Measurements from ENCODE around the gene TMEM106A. TPM values are rescaled to one million over a fixed set of nuclear protein-coding genes. Genes with fewer than 3 reads are reported as not detected.
A peak's percentile ranks its signal among the peaks of the same experiment; 100 is the strongest.
"Not testable (repeated sequence)": the region's sequence is repeated elsewhere in the genome, so short reads cannot be mapped to it uniquely, and the experiment has no call there.

Gene TMEM106A
- total and polyA plus RNA-seq, 2 donors (not counting 1 experiment from before 2014, with no cell fraction given), result 23.7 to 66.0 TPM

DNA sequence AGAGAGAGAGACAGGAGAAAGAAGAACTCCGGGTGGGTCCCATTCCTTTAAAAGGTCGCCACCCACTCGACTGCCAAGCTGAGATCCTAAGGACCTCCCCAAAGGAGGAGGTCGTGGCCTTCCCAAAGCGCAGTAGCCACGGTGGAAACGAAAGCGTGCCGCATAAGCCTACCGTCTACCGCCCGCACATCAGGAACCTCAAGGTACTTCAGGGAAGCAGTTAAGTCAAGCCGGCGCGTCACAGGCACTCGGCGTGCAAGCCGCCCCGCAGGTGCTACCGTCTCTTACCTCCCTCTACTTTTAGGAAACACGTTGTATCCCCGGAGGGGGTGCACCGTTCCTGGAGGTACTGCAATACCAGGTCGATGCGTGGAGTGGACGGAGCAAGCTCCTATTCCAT is 27.9 kb downstream of the TMEM106A start:
- H3K27me3 ChIP-seq (replicated peaks in 1 of 4; ENCODE audit: control extremely low read depth in 1 of 4, control insufficient read depth in 3 of 4, insufficient read depth in 4 of 4, low read length in 3 of 4); H3K9me3 ChIP-seq (ENCODE audit: control extremely low read depth in 1 of 3, control insufficient read depth in 2 of 3, insufficient read depth in 1 of 3, low read length in 2 of 3); H3K4me3 ChIP-seq (ENCODE audit: control extremely low read depth in 1 of 5, extremely low read depth in 1 of 5, insufficient read depth in 1 of 5, low read depth in 2 of 5, low read length in 4 of 5); H3K9me3 Mint-ChIP-seq (ENCODE audit: insufficient read depth); H3K9ac ChIP-seq (ENCODE audit: low read length); H2AFZ ChIP-seq (ENCODE audit: insufficient read depth, low read depth, low read length, poor library complexity, severe bottlenecking); H3K4me1 Mint-ChIP-seq; H3K27ac Mint-ChIP-seq; H3K4me1 ChIP-seq (ENCODE audit: control insufficient read depth in 2 of 2, insufficient read depth in 2 of 2, low read length in 2 of 2); POLR2A ChIA-PET; H3K27me3 Mint-ChIP-seq; intact Hi-C loops (cut with micrococcal nuclease); H3K36me3 ChIP-seq (replicated peaks in 1 of 2; ENCODE audit: control extremely low read depth in 1 of 2, control insufficient read depth in 1 of 2, extremely low read depth in 1 of 2, insufficient read depth in 2 of 2, low read length in 1 of 2); H4K20me1 ChIP-seq (ENCODE audit: control insufficient read depth, insufficient read depth, low read length, poor library complexity, severe bottlenecking); H3K4me2 ChIP-seq (replicated peaks; ENCODE audit: low read depth, low read length, poor library complexity, severe bottlenecking); H3K27ac ChIP-seq (ENCODE audit: low read length in 2 of 2); DNase-seq; H3K4me3 Mint-ChIP-seq; H3K79me2 ChIP-seq (ENCODE audit: control insufficient read depth, insufficient read depth, low read length); CTCF ChIA-PET: not testable (repeated sequence)
- ATAC-seq (ENCODE audit: low read depth), result peak; percentile 44
- no CpG with 5 or more reads among the region's 26 CpGs for WGBS (ENCODE audit: insufficient coverage)

DNA sequence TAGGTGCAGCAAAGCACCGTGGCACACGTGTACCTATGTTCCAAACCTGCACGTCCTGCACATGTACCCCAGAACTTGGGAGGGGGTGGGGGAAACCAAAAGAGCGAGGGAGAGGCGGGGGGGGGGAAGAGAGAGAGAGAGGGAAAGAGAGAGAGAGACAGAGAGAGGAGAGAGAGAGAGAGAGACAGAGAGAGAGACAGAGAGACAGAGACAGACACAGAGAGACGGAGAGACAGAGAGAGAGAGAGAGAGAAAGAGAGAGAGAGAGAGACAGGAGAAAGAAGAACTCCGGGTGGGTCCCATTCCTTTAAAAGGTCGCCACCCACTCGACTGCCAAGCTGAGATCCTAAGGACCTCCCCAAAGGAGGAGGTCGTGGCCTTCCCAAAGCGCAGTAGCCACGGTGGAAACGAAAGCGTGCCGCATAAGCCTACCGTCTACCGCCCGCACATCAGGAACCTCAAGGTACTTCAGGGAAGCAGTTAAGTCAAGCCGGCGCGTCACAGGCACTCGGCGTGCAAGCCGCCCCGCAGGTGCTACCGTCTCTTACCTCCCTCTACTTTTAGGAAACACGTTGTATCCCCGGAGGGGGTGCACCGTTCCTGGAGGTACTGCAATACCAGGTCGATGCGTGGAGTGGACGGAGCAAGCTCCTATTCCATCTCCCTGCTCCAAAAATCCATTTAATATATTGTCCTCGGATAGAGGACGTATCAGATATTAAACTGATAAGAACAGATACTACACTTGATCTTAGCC is 29.1 kb downstream of the TMEM106A start:
- H2AFZ ChIP-seq (ENCODE audit: insufficient read depth, low read depth, low read length, poor library complexity, severe bottlenecking); H3K27me3 Mint-ChIP-seq; H3K4me3 ChIP-seq (ENCODE audit: control extremely low read depth in 1 of 5, extremely low read depth in 1 of 5, insufficient read depth in 1 of 5, low read depth in 2 of 5, low read length in 4 of 5); H3K4me3 Mint-ChIP-seq; H3K4me1 ChIP-seq (ENCODE audit: control insufficient read depth in 2 of 2, insufficient read depth in 2 of 2, low read length in 2 of 2); H3K9ac ChIP-seq (ENCODE audit: low read length); H3K9me3 Mint-ChIP-seq (ENCODE audit: insufficient read depth); intact Hi-C loops (cut with micrococcal nuclease); H3K27me3 ChIP-seq (replicated peaks in 1 of 4; ENCODE audit: control extremely low read depth in 1 of 4, control insufficient read depth in 3 of 4, insufficient read depth in 4 of 4, low read length in 3 of 4); H4K20me1 ChIP-seq (ENCODE audit: control insufficient read depth, insufficient read depth, low read length, poor library complexity, severe bottlenecking); H3K36me3 ChIP-seq (replicated peaks in 1 of 2; ENCODE audit: control extremely low read depth in 1 of 2, control insufficient read depth in 1 of 2, extremely low read depth in 1 of 2, insufficient read depth in 2 of 2, low read length in 1 of 2); H3K27ac Mint-ChIP-seq; H3K9me3 ChIP-seq (ENCODE audit: control extremely low read depth in 1 of 3, control insufficient read depth in 2 of 3, insufficient read depth in 1 of 3, low read length in 2 of 3); H3K79me2 ChIP-seq (ENCODE audit: control insufficient read depth, insufficient read depth, low read length); POLR2A ChIA-PET; CTCF ChIA-PET; DNase-seq; H3K4me1 Mint-ChIP-seq; H3K4me2 ChIP-seq (replicated peaks; ENCODE audit: low read depth, low read length, poor library complexity, severe bottlenecking); H3K27ac ChIP-seq (ENCODE audit: low read length in 2 of 2): not testable (repeated sequence)
- WGBS (ENCODE audit: insufficient coverage), result no CpG with 5 or more reads among the region's 34 CpGs
- ATAC-seq (ENCODE audit: low read depth), result peak; percentile 50

DNA sequence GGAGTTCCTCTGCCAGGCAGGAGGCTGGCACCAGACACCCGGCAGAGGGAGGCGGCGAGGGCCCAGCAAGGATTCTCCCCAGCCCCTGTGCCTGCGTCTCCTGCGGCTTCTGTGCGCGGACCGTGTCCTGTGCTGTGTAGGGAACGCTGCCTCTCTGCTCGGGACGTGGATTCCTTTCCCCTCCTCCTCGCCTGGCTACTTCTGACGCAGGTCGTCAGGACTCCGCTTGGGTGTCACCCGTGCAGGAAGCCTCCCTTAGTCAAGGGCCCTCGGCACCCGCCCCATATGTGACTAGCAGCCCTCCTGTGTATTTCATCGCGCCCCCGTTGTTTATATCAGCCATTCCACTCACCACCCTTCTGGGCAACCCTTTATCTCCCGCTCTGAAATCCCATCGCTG is 34.8 kb downstream of the TMEM106A start:
- H2AFZ ChIP-seq (ENCODE audit: insufficient read depth, low read depth, low read length, poor library complexity, severe bottlenecking); H3K36me3 ChIP-seq (replicated peaks in 1 of 2; ENCODE audit: control extremely low read depth in 1 of 2, control insufficient read depth in 1 of 2, extremely low read depth in 1 of 2, insufficient read depth in 2 of 2, low read length in 1 of 2); intact Hi-C loops (cut with micrococcal nuclease); H3K27ac Mint-ChIP-seq; DNase-seq; H3K79me2 ChIP-seq (ENCODE audit: control insufficient read depth, insufficient read depth, low read length); H3K4me1 ChIP-seq (ENCODE audit: control insufficient read depth in 2 of 2, insufficient read depth in 2 of 2, low read length in 2 of 2); H3K27ac ChIP-seq (ENCODE audit: low read length in 2 of 2); CTCF ChIA-PET; H4K20me1 ChIP-seq (ENCODE audit: control insufficient read depth, insufficient read depth, low read length, poor library complexity, severe bottlenecking); POLR2A ChIA-PET; H3K27me3 Mint-ChIP-seq; H3K9ac ChIP-seq (ENCODE audit: low read length); ATAC-seq (ENCODE audit: low read depth); H3K27me3 ChIP-seq (replicated peaks in 1 of 4; ENCODE audit: control extremely low read depth in 1 of 4, control insufficient read depth in 3 of 4, insufficient read depth in 4 of 4, low read length in 3 of 4); H3K4me1 Mint-ChIP-seq; H3K4me2 ChIP-seq (replicated peaks; ENCODE audit: low read depth, low read length, poor library complexity, severe bottlenecking); H3K4me3 ChIP-seq (ENCODE audit: control extremely low read depth in 1 of 5, extremely low read depth in 1 of 5, insufficient read depth in 1 of 5, low read depth in 2 of 5, low read length in 4 of 5); H3K4me3 Mint-ChIP-seq; H3K9me3 ChIP-seq (ENCODE audit: control extremely low read depth in 1 of 3, control insufficient read depth in 2 of 3, insufficient read depth in 1 of 3, low read length in 2 of 3); H3K9me3 Mint-ChIP-seq (ENCODE audit: insufficient read depth): not testable (repeated sequence)
- WGBS (ENCODE audit: insufficient coverage), result 0% methylated on average over 6 of the region's 23 CpGs

Small RNA genes within 50 kb of the gene (small RNA-seq; reads per million reads assigned to genes)
- gene AC060780.2 (ENCODE audit: insufficient read length, low read depth, low replicate concordance) (not detected), gene AC060780.3 (ENCODE audit: insufficient read length, low read depth, low replicate concordance) (not detected), gene RF00004 (ENCODE audit: insufficient read length, low read depth, low replicate concordance) (not detected), gene RNU2-1 (ENCODE audit: insufficient read length, low read depth, low replicate concordance) (not detected)

Other genes starting within 250 kb of the TMEM106A start
- gene AARSD1, start 247.4 kb upstream of the TMEM106A start, total RNA-seq, result 56.5 and 67.4 TPM in 2 replicates
- gene AARSD1, start 247.4 kb upstream of the TMEM106A start, polyA plus RNA-seq, result 60.0 and 66.9 TPM in 2 replicates
- gene PTGES3L, start 231.8 kb upstream of the TMEM106A start, total RNA-seq, result 0.94 and 1.1 TPM in 2 replicates
- gene PTGES3L, start 231.8 kb upstream of the TMEM106A start, polyA plus RNA-seq, result 0.59 and 1.0 TPM in 2 replicates
- gene RUNDC1, start 231.3 kb upstream of the TMEM106A start, total RNA-seq, result 43.7 and 45.6 TPM in 2 replicates
- 12.8 and 14.6 TPM in 2 replicates for gene RUNDC1, start 231.3 kb upstream of the TMEM106A start, polyA plus RNA-seq
- 925 and 1,087 TPM in 2 replicates for gene RPL27, start 213.5 kb upstream of the TMEM106A start, total RNA-seq
- gene RPL27, start 213.5 kb upstream of the TMEM106A start, polyA plus RNA-seq, result 2,804 and 3,493 TPM in 2 replicates
- gene IFI35, start 205.1 kb upstream of the TMEM106A start, total RNA-seq, result 34.7 and 37.2 TPM in 2 replicates
- gene IFI35, start 205.1 kb upstream of the TMEM106A start, polyA plus RNA-seq, result 42.2 and 42.6 TPM in 2 replicates
- gene VAT1, start 189.5 kb upstream of the TMEM106A start, total RNA-seq, result 84.1 and 90.7 TPM in 2 replicates
- gene VAT1, start 189.5 kb upstream of the TMEM106A start, polyA plus RNA-seq, result 16.7 and 20.4 TPM in 2 replicates
- gene RND2, start 186.6 kb upstream of the TMEM106A start, total RNA-seq, result 0.44 and 1.2 TPM in 2 replicates
- gene RND2, start 186.6 kb upstream of the TMEM106A start, polyA plus RNA-seq, result 0.06 and 0.24 TPM in 2 replicates
- gene BRCA1, start 86.5 kb upstream of the TMEM106A start, total RNA-seq, result 7.2 and 9.0 TPM in 2 replicates
- 2.4 and 3.5 TPM in 2 replicates for gene BRCA1, start 86.5 kb upstream of the TMEM106A start, polyA plus RNA-seq
- gene NBR1, start 40.7 kb upstream of the TMEM106A start, total RNA-seq, result 42.1 and 43.9 TPM in 2 replicates
- 15.7 and 18.8 TPM in 2 replicates for gene NBR1, start 40.7 kb upstream of the TMEM106A start, polyA plus RNA-seq
- gene CCDC200, start 16.7 kb downstream of the TMEM106A start, total RNA-seq, result 0.74 TPM in 1 of 2 replicates, not detected in the other
- gene CCDC200, start 16.7 kb downstream of the TMEM106A start, polyA plus RNA-seq, result 0.16 and 0.29 TPM in 2 replicates
- gene RNU2-1, start 22.1 kb downstream of the TMEM106A start, total RNA-seq, result 5,063 and 5,447 TPM in 2 replicates
- gene RNU2-1, start 22.1 kb downstream of the TMEM106A start, polyA plus RNA-seq, result not detected in 2 replicates
- gene ARL4D, start 187.1 kb downstream of the TMEM106A start, total RNA-seq, result 11.3 and 11.4 TPM in 2 replicates
- 5.1 and 14.5 TPM in 2 replicates for gene ARL4D, start 187.1 kb downstream of the TMEM106A start, polyA plus RNA-seq

Measured in B cell (primary cell).